DMS153 treated with DMSO at 0.1 percent for 48 hours (cell line): Measurements from ENCODE around the gene PLAC1.

Source experiments
- DNase-seq: peaks from one replicate; lab custom pipeline; 2025; ENCODE audit not compliant: unreplicated experiment; lab: John Stamatoyannopoulos, UW

PLAC1 gene, protein sequence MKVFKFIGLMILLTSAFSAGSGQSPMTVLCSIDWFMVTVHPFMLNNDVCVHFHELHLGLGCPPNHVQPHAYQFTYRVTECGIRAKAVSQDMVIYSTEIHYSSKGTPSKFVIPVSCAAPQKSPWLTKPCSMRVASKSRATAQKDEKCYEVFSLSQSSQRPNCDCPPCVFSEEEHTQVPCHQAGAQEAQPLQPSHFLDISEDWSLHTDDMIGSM

DNA sequence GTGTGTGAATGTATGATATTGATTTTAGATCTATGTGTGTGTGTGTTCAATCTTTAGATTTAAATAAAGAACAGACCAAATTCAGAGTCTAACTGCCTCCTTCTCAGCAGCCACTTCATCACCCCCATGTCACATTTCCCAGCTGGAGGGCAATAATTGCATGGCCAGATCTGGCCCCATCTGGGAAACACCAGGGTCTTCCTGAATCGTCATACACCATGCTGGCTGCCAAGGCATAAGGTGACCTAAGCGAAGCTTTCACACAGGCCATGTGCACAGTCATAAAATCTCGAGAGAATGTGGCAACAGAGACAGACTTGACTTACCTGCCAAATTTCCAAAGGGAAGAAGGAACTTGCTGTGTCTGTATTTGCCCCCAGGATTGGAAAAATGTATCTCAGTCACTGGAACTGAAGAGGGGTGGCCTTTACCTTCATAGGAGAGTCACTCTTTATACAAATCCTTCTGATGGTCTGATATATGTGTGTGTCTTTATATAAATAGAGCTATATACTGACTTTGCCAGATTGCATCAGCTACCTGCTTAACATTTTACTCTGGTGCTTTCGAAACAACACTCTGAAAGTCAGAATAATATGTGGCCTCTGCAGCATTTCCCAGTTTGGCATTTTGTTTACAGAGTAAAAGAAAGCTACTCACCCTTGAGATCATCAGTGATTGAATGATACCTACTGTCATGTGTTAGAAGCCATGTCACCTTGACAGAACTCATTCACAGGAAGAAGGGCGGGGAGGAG lies at the start of gene PLAC1:
TSS of gene PLAC1 (minus strand) at position 470 of the 758 bp plus-strand sequence. CDS start 91,789 bp downstream, outside the sequence.
- no peak for DNase-seq

DNA sequence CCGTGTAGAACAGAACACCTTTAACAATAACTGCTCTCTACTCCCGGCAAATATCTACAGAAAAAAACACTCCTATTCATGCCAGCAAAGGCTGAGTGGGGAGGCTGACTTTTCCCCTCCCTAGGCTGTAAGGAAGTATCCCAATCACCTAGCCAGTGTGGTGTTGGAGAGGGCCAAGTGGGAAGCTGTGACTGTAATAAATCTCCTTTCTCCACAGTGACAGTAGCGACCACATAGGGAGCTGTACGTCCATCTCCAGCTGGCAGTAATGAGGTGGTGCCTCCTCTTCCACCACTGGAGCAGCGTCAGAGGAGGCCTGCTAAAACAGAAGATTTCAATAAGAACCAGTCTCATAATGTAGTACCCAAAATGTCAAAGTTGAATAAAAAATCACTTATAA lies 47.9 kb upstream of the PLAC1 start:
- no peak for DNase-seq

DNA sequence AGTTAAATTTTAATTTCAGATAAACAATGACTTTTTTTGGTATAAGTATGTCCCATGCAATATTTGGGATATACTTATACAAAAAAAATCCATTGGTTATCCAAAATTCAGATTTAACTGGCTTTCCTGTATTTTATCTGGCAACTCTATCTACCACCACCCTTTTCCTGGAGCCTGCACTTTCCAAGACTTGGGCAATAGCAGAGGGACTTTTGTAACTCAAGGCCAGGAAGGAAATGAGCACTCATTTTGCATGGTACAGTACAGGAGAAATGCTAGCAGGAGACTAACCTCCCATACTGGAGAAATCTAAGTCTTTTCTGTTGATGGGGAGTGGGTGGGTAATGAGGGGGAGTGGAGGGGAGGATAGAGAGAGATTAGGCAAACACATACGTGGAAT lies 37.7 kb upstream of the PLAC1 start:
- no peak for DNase-seq

DNA sequence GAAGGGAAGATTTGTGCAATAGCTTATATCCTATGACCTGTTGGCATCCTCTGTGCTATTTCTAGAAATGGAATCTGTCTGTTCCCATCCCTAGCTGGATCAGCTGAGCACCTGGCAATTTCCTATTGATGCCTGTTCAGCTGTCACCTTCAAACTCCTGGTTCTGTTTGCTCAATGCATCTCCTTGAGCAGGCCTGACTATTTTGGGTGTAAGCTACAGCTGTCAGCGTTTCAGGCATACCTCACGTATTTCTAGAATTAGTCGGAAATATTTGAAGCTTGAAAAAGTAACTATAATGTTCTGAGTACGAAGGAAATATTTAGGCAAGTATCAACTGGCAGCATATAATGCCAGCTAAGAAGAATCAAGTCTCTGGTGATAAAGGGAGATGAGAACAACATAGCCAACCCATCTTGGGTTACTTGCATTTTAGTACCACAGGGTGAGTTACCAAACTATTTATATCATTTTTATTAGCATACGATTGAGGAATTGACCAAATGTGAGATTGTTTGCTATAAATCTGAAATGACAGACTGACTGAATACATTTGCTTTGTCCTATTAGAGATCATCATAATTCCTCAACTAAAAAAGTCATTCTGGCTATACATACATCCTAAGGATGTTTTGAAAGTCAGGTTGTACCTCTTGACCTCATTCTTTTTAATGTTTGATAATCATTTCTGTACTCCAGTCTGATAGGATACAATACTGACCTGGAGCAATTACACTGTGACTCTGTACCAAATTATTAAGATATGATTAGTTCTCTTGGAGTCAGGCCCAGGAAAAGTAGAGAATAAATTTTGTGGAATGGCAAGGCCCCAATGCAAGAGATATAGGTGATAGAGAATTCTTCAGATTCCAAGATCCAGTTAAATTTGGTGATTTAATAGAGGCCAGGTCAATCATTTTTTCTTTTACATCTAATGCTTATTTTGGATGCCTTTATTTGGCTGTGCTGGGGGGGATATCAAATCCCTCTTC lies 36.4 kb upstream of the PLAC1 start:
- DNase-seq = no peak

DNA sequence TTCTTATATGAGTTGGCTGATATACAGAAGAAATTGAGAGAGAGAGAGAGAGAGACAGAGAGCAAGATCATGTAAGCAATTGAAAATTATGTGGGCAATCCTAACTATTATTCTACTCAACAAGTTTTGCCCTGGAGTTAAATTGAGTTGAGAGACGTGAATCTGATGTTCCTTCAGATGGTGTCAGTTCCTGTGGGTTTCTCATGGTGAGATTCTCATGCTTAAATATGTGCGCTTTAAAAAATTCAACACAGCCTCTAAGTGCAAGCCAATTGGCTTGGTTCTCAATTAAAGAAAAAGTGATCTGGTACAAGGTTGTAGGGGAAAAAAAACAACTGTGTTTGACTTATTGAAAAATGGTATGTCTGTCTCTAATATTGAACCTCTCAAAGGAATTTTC lies 35.4 kb upstream of the PLAC1 start:
- no peak for DNase-seq

DNA sequence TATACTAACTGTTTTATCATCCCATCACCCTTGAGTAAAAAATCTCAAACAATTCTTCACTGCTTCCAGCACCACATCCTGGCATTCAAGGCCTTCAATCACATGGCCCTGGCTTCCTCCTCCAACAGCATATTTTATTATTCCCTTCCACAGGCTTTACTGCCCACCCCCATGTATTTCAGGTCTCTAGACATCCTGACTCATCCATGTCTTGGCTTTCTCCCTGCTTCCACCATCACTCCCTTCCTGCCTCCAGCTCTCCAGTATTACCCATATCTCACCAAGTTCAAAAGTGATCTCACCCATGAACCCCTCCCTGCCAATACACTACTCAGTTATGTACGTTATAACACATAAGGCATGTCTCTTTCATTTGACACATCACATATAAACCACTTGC lies 34.7 kb upstream of the PLAC1 start:
- DNase-seq = no peak

DNA sequence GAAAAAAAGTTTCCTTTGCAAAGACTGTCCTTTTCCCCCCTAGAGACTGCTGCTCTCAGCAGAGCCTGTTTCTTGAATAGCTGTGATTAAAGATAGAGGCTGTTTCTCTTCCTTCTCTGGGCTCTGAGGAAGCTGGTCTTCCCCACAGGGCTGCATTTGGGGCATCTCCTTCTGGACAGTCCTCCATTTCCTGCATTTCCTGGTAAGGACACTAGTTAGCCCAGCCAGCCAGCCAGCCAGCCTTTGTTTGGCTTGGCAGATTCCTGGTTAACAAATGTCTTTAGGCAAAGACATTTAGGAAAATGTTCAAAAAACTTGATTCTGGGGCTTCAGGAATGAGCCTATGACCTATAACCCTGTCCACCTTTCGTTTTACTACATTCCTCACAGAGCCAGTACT lies 34.0 kb upstream of the PLAC1 start:
- no peak for DNase-seq

DNA sequence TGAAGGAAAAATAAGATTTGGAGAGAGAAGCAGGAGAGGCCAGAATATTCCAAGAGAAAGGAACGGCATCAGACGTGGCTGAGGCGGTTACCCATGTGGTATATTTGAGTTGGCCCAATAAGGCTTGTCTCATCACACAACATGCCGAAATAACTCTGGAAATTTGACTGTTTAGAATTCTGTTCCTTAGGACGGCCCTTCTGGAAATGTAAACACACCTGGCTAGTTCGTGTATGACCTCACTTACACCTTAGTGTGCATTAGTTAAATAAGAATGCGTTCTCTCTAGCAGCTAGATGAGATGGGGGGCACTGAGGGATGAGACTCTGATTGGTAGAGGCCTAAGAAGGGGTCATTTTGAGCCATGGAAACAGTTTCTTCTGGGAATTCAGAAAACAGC lies 33.2 kb upstream of the PLAC1 start:
- no peak for DNase-seq

DNA sequence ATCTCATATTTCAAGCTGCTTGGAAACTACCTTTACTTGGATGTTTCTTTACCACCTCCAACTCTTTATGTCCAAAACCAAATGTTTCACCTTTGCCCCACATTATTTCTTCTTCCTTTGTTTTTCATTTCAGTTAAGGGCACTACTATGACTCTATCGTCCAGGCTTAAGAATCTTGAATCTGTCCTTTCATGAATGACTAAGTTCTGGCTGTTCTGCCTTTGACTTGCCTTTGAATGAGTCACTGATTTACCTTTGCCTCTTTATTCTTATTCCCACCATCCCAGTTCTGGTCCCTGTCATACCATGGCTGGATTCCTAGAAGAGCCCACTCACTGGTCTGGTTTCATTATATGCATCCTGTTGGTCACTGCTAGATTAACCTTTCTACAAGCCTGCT lies 30.6 kb upstream of the PLAC1 start:
- no peak for DNase-seq

DNA sequence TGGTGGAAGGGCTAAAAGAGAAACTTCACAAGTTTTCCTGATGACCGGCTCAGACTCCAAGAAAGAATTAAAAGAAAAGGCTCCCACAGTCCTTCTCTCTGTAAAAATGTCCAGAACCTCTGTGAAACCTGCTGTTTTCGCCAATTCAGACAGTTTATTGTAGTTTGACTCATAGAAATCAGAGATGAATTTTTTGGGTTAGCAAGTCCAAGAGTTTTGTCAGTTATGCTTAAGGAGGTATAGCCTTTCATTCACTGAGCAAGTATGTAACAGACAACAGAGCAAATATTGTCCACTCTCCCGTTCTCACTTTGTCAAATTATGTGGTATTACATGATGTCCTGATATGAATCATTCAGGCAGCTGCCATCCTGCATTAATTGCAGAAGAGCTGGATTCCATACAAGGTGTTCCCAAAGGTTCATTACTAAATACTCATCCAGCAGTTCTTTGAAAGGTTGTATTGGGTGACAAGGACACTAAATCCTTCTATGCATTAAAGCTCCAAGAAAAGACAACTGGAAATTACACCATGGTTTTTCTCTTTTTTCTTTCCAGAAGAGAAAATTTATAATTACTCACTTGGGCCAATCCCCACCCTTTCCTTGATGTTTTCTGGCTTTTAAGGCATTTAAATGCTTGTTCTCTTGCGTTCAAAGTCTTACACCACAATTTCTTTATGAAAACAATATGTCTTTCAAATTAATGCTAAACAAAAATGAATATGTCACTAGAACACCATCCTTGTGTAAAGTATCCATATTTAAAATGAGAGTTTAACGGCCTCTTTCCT lies 30.0 kb upstream of the PLAC1 start:
- no peak for DNase-seq

DNA sequence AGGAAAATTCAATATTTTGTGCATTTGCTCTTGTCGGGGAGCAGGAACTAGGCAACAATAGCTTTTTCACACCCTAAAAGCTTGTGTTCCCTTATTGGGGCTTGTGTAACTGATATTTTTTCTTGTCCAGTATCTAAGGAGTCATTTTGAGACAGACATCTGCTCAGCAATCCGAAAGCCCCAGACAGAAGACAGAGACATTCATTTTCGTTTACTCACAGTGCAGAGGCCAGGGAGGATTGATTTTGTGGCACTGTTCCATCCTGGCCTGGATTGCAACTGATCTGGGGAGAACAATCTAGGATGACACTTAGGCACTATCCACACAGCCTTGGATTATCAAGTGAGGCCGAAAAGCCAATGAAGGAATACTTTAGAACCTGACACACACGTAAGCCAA lies 27.4 kb upstream of the PLAC1 start:
- DNase-seq = no peak

DNA sequence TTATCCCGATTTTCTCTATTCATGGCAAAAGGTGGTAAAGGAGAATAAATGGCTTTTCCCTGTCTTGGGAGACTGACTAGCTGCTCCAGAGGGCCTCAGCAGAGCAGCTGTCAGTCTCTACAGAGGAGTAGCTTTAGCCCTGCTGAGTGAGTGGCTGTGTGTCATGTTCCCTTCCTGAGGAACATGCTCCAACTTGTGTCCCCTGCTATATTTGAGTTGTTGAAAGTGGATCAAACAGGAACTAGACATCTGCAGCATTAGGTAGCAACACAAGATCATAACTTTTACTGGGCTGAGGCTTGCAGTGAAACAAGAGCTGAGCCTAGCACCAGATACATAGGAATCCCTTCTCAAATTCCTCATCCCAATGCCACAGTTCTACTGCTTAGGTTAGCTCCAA lies 26.7 kb upstream of the PLAC1 start:
- DNase-seq = no peak

DNA sequence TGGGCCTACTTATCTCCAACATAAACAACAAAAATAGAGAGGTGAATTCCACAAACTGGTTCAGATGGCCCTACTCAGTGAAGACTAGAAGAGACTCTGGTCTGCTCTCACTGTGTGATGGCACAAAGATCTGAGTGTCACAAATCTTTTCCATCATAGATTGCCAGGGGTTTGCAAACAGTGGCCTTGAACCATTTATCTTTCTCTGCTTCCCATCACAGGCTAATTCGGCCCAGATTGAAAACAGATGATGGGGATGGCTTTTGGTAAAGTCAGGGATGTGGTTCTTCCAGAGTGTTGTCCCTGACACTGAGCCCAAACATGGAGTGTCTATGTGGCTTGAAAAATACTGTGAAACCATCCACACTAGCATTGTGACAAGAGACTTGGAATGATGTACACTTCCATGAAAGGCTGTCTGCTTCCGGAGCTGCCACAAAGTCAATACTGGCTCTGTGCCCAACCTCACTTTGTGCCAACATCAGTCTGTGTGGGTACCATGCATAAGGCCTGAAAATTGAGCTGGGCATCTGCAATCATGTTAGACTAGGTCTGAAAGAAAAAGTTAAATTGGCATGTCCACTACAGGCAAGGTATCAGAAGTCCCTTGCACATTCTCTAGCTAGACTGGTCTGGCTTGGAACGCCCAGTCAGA lies 25.2 kb upstream of the PLAC1 start:
- DNase-seq = peak; percentile 80

DNA sequence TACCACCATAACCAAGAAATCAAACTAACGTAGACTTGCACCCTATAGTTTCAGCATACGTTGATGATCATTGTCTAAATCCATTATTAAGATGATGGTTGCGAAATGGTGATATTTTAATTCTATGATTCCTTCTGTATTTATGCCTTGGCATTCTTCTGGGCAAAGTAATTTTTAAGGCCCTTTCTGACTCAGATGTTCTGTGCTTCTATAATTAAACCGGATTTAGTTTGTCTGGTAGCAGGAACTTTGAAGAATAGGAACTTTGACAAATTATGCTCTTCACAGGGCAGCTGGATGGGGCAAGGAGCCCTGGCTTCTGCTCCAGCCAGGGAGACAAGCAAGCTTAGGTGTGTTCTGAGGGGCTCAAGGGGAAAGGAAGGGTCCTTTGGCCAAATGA lies 23.8 kb upstream of the PLAC1 start:
- no peak for DNase-seq

DNA sequence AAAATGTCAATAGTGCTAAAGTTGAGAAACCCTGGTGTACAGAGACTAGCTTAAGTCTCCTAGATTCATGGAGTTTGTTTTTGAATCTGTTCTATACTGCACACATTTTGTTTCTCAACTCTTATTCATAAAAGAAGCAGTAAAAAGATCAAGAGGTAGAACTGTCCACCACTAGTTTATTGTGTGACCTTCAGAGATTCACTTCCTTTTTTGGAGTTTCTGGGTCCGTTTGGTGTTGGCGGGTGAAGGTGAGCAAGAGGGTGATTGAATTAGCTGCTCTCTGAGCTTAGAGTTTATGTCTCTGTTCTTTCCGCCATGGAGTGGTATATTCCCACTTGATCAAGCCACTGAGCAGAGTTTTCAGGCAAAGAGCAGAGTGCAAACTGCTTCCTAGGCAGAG lies 21.4 kb upstream of the PLAC1 start:
- DNase-seq = no peak

DNA sequence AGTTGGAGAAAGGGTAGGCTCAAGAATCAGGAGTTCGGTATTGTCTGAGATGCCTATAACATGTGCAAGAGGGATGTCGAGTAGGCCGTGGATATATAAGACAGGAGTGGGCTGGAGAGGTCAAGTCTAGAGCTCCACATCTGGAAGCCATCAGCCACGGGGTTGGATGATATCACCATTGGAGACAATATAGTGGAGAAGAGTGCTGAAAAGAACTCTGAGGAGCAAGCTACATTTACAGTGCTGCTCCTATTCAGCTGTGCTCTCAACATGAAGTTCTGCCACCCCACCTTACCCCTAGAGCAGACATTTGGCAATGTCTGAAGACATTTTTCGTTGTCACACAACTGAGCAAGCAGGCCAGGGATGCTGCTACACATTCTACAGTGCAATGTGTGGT lies 20.9 kb upstream of the PLAC1 start:
- DNase-seq = no peak

DNA sequence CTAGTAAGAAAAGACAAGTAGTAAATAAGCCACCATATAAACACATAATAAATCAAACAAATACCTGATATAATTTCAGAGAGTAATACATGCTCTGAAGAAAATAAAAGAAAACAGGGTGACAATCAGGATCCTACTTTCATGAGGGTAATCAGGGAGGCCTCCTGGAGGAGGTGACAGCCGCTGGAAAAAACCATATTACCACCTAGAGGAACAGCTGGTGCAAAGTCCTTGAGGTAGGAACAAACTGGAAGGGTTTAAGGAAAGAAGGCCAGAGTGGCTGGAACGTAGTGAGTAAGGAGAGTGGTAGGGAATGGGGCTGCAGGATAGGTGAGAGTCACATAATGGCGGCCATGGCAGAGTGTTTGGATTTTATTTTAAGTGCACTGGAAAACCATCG lies 19.1 kb upstream of the PLAC1 start:
- no peak for DNase-seq

DNA sequence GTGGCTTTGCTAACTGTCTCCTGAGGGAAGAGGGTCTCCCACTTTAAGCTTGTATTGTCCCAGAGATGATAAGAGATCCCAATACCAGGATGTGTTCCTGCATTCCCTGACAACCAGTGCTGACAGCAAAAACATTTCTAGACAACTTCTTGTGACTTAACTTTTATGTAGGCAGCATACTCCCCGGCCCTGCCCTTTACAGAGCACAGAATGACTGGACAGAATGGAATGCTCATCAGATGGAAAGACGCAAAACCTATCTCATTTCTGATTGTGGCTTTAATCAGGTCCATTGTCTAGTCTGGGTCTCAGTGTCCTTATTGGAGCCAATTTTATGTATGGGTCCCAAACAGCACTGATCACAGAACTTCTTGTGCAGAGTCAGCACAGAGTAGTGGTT lies 18.2 kb upstream of the PLAC1 start:
- no peak for DNase-seq

DNA sequence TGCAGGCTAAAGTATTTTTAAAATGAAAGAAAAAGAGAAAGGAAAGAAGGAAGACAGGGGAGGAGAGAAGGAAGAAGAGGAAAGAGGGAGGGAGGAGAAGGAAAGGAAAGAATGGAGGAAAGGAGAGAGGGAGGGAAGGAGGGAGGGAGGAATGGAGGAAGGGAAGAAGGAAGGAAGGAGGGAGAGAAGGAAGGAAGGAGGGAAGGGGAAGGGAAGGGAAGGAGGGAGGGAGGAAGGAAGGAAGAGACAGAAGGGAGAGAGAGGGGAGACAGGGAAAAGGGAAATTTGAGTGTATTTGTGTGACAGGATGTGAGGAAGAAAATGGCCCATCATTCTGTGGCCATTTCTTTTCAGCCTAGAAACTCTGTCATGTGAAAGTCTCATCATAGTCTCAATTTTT lies 14.9 kb upstream of the PLAC1 start:
- DNase-seq = no peak

DNA sequence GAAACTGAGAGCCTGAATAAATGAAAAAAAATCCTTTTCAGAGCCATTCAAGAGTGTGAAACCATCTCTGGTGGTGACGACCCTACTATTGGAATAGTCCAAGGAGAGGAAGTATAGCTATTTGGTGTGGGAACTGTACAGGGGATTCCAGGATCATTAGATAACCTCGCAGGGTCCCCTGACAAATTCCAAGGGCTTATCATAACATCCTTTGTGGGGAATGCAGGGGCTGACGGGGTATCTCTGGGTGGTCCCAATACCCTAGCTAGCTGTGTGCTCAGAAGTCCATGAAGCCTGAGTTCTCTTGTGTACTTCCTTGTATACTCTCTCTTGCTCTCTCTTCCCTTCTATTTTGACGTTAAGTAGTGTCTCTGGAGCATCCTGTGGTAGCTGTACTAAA lies 13.8 kb upstream of the PLAC1 start:
- no peak for DNase-seq
